Sigmoid colon (tissue), 4 donors: ENCODE data around the gene ADAMTS14.

Experiments used
- CTCF ChIP-seq, 4 experiments: fragments of 450-650 bp in 3 of 4; fragments of 200-600 bp in 1 of 4; IDR thresholded peaks; one replicate each; pipeline ENCODE4 v1.5.1; 2016 to 2019; ENCODE audit warnings: antibody characterized with exemption in 4 of 4, mild to moderate bottlenecking in 3 of 4, moderate library complexity in 2 of 4
- EP300 ChIP-seq, 4 donors: sonication (generic); formaldehyde crosslinking; IDR thresholded peaks; one replicate each; pipeline ENCODE4 v1.6.1; 2017; ENCODE audit warnings: antibody characterized with exemption in 4 of 4
- POLR2AphosphoS5 ChIP-seq, 4 donors: sonication (generic); formaldehyde crosslinking; IDR thresholded peaks; one replicate each; pipeline ENCODE4 v1.6.1; 2017; ENCODE audit warnings: antibody characterized with exemption in 4 of 4

DNA sequence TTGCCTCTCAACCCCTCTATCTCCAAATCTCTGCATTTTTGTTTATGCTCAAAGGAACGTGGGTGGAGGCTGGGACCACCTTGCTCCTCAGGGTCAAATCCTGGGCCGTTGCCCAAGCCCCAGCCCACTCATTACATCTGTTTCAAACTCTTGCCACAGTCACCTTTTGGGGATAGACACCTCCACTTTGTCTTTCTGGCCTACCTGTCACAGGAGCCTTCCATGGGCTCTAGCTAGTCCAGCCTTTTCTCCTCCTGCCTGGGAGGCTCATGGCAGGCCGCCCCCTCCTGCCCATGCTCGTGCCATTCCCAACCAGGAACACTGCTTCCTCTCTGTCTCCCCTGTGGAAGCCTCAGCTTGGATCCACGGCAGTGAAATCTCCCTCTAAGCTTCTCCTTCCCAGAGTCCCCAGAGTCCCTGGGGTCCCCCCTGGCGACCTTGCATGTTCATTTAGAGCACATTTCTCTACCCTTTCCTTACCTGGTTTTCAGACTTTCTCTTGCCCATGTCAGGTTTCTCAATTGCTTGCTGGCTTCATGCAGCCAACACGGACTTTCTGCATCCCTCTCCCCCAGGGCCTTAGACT lies 2.5 kb upstream of the ADAMTS14 start:
- TF ChIP-seq EP300 (IDR thresholded peaks at IDR 0.05) (no peak), CTCF (IDR thresholded peaks at IDR 0.05) (no peak), POLR2AphosphoS5 (IDR thresholded peaks at IDR 0.05) (no peak)
